Measurements from ENCODE around the gene CHST8. TPM values are rescaled to one million over a fixed set of nuclear protein-coding genes. Genes with fewer than 3 reads are reported as not detected.

CHST8 gene
- total RNA-seq, 2 experiments from 2014 or later, result not detected

DNA sequence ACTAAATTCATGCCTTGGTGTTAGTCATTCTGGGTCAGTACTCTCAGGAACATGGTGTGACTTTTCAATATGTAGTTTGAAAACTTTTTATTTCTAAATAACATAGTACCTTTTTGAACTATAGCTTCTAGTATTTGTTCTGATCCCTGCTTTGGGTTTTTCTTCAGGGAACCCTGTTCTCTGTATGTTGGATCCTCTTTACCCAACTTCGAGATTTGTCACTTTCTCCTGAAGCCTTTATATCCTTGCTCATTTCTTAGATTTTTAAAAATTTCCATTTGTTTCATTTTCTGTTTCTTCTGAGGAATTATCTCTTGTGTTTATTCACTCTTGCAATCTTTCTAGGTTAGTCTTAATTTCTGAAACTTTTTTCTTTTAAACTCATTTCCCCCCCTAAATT is 12.4 kb upstream of the CHST8 start:
- TF ChIP-seq, protein P1, sequence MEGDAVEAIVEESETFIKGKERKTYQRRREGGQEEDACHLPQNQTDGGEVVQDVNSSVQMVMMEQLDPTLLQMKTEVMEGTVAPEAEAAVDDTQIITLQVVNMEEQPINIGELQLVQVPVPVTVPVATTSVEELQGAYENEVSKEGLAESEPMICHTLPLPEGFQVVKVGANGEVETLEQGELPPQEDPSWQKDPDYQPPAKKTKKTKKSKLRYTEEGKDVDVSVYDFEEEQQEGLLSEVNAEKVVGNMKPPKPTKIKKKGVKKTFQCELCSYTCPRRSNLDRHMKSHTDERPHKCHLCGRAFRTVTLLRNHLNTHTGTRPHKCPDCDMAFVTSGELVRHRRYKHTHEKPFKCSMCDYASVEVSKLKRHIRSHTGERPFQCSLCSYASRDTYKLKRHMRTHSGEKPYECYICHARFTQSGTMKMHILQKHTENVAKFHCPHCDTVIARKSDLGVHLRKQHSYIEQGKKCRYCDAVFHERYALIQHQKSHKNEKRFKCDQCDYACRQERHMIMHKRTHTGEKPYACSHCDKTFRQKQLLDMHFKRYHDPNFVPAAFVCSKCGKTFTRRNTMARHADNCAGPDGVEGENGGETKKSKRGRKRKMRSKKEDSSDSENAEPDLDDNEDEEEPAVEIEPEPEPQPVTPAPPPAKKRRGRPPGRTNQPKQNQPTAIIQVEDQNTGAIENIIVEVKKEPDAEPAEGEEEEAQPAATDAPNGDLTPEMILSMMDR (IDR thresholded peaks at IDR 0.05), result no peak
- Histone ChIP-seq H3K4me3 (ENCODE audit: low read length) (no peak overlapping the region), H3K27me3 (ENCODE audit: control insufficient read depth in 1 of 2, insufficient read depth in 2 of 2, low read length in 2 of 2) (no peaks in the 10 kb centered on the region), H3K4me1 (ENCODE audit: insufficient read depth, low read length) (no peaks in the 10 kb centered on the region), H3K9me3 (ENCODE audit: control insufficient read depth in 1 of 2, insufficient read depth in 1 of 2, low read length in 2 of 2) (peaks cover 0 to 5% of the 10 kb centered on the region in 2 experiments), H3K27ac (ENCODE audit: low read depth in 1 of 2, low read length in 2 of 2) (no peak overlapping the region), H3K36me3 (ENCODE audit: insufficient read depth, low read length) (no peaks in the 10 kb centered on the region)
- ChIA-PET CTCF (interaction anchor here (0.6 kb wide), 1 partner anchor 30 kb away, joined by 3 read pairs; no protein-coding TSS in a partner anchor), POLR2A (no interaction called here)
- Mint-ChIP-seq H3K27ac (no peak overlapping the region), H3K4me1 (ENCODE audit: low read depth) (no peaks in the 10 kb centered on the region), H3K27me3 (peaks cover 25% of the 10 kb centered on the region), H3K9me3 (peaks cover 3% of the 10 kb centered on the region), H3K4me3 (no peak overlapping the region), H3K36me3 (ENCODE audit: low read depth) (no peaks in the 10 kb centered on the region)
- no peak for ATAC-seq (ENCODE audit: poor library complexity)
- intact Hi-C loops (cut with DNase I, micrococcal nuclease), result no loop called here
- no peak for DNase-seq

DNA sequence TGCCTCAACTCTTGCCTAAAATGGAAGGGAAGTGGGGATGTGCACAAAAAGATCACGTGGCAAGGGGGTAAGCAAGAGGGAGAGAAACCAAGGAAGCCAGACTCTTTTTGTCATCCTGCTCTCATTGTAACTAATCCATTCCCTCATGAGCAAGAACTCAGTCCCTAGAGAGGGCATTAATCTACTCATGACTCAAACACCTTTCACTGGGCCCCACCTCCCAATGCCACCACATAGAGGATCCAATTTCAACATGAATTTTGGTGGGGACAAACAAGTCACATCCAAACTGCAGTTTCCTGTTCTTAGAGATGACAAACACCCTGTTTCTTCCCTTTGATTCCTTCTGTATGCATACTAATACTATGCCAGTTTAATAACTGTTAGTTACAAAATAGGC is 11.2 kb upstream of the CHST8 start:
- no peak for DNase-seq
- peaks cover 0 to 5% of the 10 kb centered on the region in 2 experiments for H3K9me3 ChIP-seq (ENCODE audit: control insufficient read depth in 1 of 2, insufficient read depth in 1 of 2, low read length in 2 of 2)
- Mint-ChIP-seq H3K9me3 (peaks cover 3% of the 10 kb centered on the region), H3K4me1 (ENCODE audit: low read depth) (no peaks in the 10 kb centered on the region), H3K36me3 (ENCODE audit: low read depth) (no peaks in the 10 kb centered on the region), H3K4me3 (no peak overlapping the region), H3K27me3 (peaks cover 31% of the 10 kb centered on the region), H3K27ac (no peak overlapping the region)
- intact Hi-C loops (cut with DNase I, micrococcal nuclease), result no loop called here
- no peak overlapping the region for H3K27ac ChIP-seq (ENCODE audit: low read depth in 1 of 2, low read length in 2 of 2)
- H3K27me3 ChIP-seq (ENCODE audit: control insufficient read depth in 1 of 2, insufficient read depth in 2 of 2, low read length in 2 of 2), result no peaks in the 10 kb centered on the region
- ChIA-PET CTCF (no interaction called here), POLR2A (no interaction called here)
- H3K4me3 ChIP-seq (ENCODE audit: low read length), result no peak overlapping the region
- H3K36me3 ChIP-seq (ENCODE audit: insufficient read depth, low read length), result no peaks in the 10 kb centered on the region
- ATAC-seq (ENCODE audit: poor library complexity), result no peak
- H3K4me1 ChIP-seq (ENCODE audit: insufficient read depth, low read length), result no peaks in the 10 kb centered on the region
- TF ChIP-seq, protein P1 (IDR thresholded peaks at IDR 0.05), result no peak

DNA sequence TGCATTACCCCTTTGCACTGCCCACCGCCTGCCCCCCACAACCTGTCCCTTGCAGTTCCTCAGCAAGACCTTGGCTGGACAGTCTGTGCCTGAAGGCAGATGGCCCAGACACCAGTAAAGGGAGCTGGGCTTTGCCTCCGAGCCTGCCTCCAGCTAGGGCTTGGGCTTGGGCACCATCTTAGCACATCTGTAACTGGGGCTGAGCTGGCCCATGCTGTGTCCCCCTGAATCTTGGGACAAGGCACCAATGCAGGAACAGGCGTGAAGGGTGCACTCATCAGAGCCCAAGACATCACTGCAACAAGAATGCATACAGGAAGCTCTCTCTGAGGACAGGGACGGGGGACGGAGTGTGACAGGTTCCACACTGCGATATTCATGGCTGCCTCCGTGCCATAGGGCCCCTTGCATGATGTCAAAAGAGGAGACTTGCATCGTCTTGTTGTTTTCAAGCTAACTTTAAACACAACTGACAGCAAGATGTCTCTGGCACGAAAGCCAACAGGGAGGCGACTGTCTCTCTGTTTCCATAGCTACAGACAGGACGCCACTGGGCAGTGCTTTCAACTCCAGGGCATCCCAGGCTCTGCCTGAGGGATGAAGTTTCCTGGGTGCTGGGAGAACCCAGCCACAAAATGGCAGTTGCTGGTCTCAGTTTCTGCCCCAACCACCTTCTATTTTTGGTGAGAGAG is 8.7 kb upstream of the CHST8 start:
- ChIA-PET POLR2A (no interaction called here), CTCF (no interaction called here)
- H3K4me3 Mint-ChIP-seq, result no peak overlapping the region
- peaks cover 3% of the 10 kb centered on the region for H3K9me3 Mint-ChIP-seq
- Histone ChIP-seq H3K27me3 (ENCODE audit: control insufficient read depth in 1 of 2, insufficient read depth in 2 of 2, low read length in 2 of 2) (peaks cover 0 to 3% of the 10 kb centered on the region in 2 experiments), H3K4me1 (ENCODE audit: insufficient read depth, low read length) (no peaks in the 10 kb centered on the region), H3K36me3 (ENCODE audit: insufficient read depth, low read length) (no peaks in the 10 kb centered on the region), H3K27ac (ENCODE audit: low read depth in 1 of 2, low read length in 2 of 2) (no peak overlapping the region), H3K4me3 (ENCODE audit: low read length) (no peak overlapping the region), H3K9me3 (ENCODE audit: control insufficient read depth in 1 of 2, insufficient read depth in 1 of 2, low read length in 2 of 2) (peaks cover 0 to 8% of the 10 kb centered on the region in 2 experiments)
- no peaks in the 10 kb centered on the region for H3K4me1 Mint-ChIP-seq (ENCODE audit: low read depth)
- DNase-seq (no peak), ATAC-seq (ENCODE audit: poor library complexity) (no peak)
- peaks cover 32% of the 10 kb centered on the region for H3K27me3 Mint-ChIP-seq
- no peaks in the 10 kb centered on the region for H3K36me3 Mint-ChIP-seq (ENCODE audit: low read depth)
- TF ChIP-seq, protein P1 (IDR thresholded peaks at IDR 0.05), result no peak
- intact Hi-C loops (cut with DNase I, micrococcal nuclease), result no loop called here
- no peak overlapping the region for H3K27ac Mint-ChIP-seq

All from CD4-positive, alpha-beta T cell (primary cell).